GM19452 (cell line): ENCODE measurements around the gene CALML4.
"Not testable (repeated sequence)": the region's sequence is repeated elsewhere in the genome, so short reads cannot be mapped to it uniquely, and the experiment has no call there.

ENCODE experiments used
- ATAC-seq: cut with Tn5 transposase; IDR thresholded peaks from one replicate; pipeline ENCODE4 v1.9.1; 2021; ENCODE audit not compliant: unreplicated experiment

The CALML4 gene, protein sequence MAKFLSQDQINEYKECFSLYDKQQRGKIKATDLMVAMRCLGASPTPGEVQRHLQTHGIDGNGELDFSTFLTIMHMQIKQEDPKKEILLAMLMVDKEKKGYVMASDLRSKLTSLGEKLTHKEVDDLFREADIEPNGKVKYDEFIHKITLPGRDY

DNA sequence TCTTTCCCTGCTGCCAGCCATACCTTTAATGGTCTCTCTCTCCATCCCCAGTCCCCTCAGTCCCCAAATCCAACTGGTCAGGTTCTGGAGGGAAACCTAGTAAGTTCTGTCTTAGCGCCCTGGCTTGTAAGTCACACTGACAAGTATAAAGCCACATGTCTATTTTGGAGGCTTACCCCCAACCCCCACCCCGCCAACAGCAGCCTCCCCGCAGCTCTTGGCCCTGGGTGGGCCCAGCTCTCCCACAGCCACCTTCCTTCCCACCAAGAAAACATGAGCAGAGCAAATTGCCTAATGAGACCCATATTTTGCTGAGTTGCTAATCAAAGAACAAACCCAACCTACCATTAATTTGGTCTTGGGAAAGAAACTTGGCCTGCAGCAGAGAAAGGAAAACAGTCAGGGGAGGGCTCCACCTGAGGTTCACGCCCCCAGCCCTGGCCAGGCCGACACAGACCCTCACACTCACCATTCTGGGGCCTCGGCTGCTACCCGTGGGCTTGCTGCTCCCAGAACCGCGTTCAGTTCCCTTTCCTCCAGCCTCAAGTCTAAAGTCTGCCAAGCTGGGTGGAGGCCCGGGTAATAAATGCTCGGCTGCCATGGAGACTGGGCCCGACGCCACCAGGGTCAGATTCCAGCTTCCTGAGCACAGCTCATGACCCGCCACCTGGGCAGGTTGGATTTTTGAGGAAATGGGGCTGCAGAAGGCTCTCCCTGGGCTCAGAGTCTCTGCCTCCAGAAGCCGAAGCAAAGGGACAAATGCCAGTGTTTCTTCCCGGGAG lies at the start of gene CALML4:
Gene CALML4, minus strand, starts transcription at position 557 of the 782 bp plus-strand sequence. Its CDS starts 85 bp downstream, at position 472.
- ATAC-seq: no peak

GRCh38 chr15:68252925-68253534 lies 47.9 kb upstream of the CALML4 start:
- ATAC-seq: no peak

DNA sequence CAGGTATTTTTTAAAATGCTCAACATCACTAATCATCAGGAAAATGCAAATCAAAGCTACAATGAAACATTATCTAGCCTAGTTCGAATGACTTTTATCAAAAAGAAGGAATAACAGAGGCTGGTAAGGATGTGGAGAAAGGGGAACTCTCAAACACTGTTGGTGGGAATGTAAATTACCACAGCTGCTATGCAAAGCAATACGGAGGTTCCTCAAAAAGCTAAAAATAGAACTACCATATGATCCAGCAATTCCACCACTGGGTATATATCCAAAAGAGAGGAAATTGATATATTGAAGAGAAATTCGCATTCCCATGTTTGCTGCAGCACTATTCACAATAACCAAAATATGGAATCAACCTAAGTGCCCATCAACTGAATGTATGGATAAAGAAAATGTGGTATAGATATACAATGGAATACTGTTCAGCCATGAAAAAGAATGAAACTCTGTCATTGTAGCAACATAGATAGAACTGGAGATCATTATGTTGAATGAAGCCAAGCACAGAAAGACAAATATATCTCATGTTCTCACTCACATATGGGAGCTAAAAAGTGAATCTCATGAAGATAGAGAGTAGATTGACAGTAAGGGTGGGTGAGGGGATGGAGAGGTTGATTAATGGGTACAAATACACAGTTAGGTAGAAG lies 44.1 kb upstream of the CALML4 start:
- no peak for ATAC-seq

DNA sequence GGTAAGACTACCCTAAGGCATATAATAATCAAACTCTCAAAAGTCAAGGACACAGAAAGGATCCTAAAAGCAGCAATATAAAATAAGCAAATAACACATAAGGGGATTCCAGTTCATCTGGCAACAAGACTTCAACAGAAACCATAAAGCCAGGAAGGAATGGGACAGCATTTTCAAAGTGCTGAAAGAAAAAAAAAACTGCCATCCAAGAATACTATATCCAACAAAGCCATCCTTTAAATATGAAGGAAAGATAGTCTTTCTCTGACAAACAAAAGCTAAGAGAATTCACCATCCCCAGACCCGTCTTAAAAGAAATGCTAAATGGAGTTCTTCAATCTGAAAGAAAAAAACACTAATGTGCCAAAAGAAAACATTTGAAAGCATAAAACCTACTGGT lies 39.1 kb upstream of the CALML4 start:
- no peak for ATAC-seq

DNA sequence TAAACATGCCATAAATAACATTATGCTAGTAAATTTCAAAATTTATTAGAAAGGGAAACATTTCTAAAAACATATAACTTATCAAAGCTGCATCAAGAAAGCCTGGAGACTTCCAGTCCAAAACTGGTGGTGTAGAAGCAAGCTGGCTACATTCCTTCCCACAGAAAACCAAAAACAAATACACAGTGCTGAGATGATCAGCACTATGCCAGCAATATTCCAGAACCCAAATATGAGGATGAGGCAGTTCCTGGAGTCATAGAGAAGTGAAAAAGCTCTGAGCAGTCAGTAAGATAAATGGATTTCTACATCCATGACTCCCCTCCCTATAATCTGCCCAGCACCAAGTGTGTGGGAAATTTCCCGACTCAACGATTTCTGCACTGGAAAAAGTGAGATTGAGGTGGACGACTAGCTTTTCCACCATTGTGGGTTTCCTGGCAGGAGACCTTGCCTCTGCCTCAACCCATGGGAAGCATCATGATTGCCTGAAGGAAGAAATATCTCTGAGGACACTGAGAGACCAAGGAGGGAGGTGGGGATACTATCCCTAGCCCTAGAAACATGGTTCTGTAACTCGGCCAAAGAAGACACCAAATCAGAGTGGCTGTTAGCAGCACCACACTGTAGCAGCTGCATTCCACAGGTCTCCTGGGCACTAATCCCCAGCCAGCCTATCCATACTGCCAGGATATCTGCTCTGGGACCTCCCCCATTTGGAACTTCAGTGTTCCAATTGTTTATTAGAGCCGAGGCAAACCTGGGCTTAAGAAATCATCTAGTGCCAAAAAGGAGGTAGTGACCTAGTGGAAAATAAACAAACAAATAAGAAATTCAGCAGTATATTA lies 36.2 kb upstream of the CALML4 start:
- ATAC-seq: no peak

- ATAC-seq: no peak
These were observed 33.9 kb upstream of the CALML4 start for GRCh38 chr15:68239025-68239424.

- no peak for ATAC-seq
These were observed 29.9 kb upstream of the CALML4 start for GRCh38 chr15:68235022-68235421.

DNA sequence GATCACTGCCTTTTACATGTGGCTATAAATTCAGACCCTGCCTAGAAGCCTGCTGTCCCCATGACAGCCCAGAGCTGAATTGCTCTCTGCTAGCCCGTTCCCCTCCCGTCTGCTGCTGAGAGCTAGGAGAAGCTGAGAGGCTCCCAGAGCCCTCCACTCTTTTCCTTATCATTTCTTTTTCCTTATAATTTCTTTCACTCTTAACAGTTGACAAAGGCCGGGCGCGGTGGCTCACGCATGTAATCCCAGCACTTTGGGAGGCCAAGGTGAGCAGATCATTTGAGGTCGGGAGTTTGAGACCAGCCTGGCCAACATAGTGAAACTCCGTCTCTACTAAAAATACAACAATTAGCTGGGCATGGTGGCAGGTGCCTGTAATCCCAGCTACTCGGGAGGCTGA lies 29.4 kb upstream of the CALML4 start:
- not testable (repeated sequence) for ATAC-seq

- ATAC-seq: no peak
These were observed 28.9 kb upstream of the CALML4 start for GRCh38 chr15:68234060-68234459.

GRCh38 chr15:68232937-68233336 lies 27.8 kb upstream of the CALML4 start:
- no peak for ATAC-seq

DNA sequence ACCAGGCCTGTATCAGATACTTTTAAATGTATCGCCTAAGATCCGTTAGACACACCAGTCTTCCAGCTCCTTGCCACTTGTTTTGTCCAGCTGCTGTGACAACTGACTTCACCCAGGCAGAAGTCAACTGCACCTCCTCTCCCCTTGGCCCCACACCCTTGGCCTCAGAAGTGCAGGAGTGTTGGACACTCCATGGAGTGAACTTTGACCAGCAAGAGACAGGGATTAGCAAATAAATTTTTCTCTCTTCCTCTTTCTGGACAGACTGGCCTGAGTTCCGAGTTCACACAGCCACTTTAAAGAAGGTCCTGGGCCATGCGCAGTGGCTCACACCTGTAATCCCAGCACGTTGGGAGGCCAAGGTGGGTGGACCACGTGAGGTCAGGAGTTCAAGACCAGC lies 27.3 kb upstream of the CALML4 start:
- ATAC-seq: no peak

DNA sequence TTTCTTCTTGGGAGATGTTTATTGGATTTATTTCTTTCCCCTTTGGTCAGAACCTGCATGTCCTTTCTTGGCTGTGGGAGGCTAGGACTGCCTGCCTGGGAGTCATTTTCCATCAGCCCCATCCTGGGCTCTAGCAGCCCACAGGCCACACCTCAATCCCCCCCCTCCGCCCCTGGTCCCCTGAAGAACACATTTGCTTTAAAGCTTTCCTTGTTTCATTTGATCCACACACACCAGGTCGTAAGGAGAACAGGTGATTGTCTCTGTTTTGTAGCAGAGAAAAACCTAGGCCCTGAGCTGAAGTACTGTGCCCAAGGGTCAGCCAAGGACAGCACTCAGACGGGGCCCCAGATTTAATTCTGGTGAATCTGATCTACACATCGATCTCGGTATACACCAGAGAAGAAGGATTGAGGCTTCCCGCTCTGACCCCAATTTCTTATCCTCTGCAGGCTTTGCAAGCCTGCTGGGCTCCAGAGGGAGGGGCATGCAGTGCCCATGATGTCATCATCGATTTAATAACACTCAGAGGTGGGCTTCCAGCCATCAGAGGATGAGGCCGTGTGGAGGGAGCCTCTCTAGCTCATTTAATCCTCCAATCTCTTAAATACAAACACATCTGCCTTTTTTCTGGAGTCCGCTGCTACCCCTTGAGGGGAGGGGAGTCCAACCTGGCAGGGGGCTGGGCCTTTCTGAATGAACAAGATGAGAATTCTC lies 26.1 kb upstream of the CALML4 start:
- ATAC-seq: no peak

GRCh38 chr15:68230157-68231100 lies 25.3 kb upstream of the CALML4 start:
- ATAC-seq: peak; percentile 23

DNA sequence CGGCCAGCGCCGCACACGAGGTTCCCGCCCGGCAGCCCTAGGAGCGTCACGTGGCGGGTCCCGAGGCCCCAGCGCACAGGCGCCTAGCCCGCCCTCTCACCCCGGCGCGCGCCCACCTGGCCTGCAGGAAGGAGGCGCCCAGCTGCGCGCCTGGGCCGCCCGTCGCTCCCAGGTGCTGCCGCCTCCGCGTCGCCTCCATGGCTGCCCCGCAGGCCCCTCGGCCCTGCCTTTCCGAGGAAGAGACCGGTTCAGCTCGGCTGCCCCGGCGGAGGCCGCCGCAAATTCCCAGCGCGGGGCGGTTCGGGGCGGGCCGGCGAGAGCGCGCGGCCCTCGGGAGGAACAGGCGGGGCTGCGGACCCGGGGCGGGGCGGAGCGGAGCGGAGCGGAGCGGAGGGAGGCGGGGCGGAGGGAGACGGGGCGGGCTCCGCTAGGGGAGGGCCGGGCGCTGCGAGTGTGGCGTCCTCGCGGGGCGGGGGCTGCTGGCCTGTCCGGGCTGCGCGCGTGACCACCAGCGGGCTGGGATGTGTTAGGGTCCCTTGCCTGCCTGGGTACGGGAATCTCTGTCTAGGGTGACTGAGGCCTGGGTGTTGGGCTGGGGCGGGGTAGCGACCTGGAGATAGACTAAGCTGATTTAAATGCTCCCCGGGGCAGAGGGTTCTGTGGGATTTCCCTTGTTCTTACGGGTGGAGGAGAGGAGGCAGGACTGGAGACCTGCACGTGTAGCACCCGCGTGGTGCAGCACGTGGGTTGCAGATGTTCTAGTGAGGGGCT lies 24.4 kb upstream of the CALML4 start, which contains the start of gene CLN6:
Gene CLN6, minus strand, starts transcription at position 343 of the 771 bp plus-strand sequence. Its CDS starts 144 bp downstream, at position 199.
- ATAC-seq: peak; percentile 66

GRCh38 chr15:68228971-68229385 lies 23.8 kb upstream of the CALML4 start:
- peak; percentile 15 for ATAC-seq

- ATAC-seq: no peak
These were observed 23.2 kb upstream of the CALML4 start for GRCh38 chr15:68228143-68228970.

GRCh38 chr15:68227643-68228142 lies 22.6 kb upstream of the CALML4 start:
- ATAC-seq: no peak
